Measurements from ENCODE around the gene SENP8.
A peak's percentile ranks its signal among the peaks of the same experiment; 100 is the strongest.

The SENP8 gene

GRCh38 chr15:72160696-72161245, 42.6 kb downstream of the SENP8 start:
- no peaks in the 10 kb centered on the region for H3K27me3 Mint-ChIP-seq (ENCODE audit: low read depth)

GRCh38 chr15:72161361-72162132, 43.3 kb downstream of the SENP8 start:
- Mint-ChIP-seq H3K4me3 (no peak overlapping the region), H3K36me3 (ENCODE audit: low read depth) (no peaks in the 10 kb centered on the region), H3K4me1 (peaks cover 6% of the 10 kb centered on the region), H3K9me3 (no peaks in the 10 kb centered on the region), H3K27me3 (ENCODE audit: low read depth) (no peaks in the 10 kb centered on the region), H3K27ac (peak overlapping the region in 1 of 3 experiments; percentile 8)
- no peak for TF ChIP-seq CTCF (IDR thresholded peaks at IDR 0.05; ENCODE audit: unreplicated experiment in 3 of 3)

More at GRCh38 chr15:72160696-72161245, 42.6 kb downstream of the SENP8 start:
- Mint-ChIP-seq H3K4me1 (peaks cover 7% of the 10 kb centered on the region), H3K36me3 (ENCODE audit: low read depth) (no peaks in the 10 kb centered on the region), H3K9me3 (no peaks in the 10 kb centered on the region), H3K4me3 (no peak overlapping the region), H3K27ac (no peak overlapping the region)
- TF ChIP-seq CTCF (IDR thresholded peaks at IDR 0.05; ENCODE audit: unreplicated experiment in 3 of 3) = no peak

GRCh38 chr15:72162569-72162968, 44.4 kb downstream of the SENP8 start:
- Mint-ChIP-seq H3K27me3 (ENCODE audit: low read depth) (no peaks in the 10 kb centered on the region), H3K4me1 (peaks cover 6% of the 10 kb centered on the region), H3K36me3 (ENCODE audit: low read depth) (no peaks in the 10 kb centered on the region), H3K4me3 (no peak overlapping the region), H3K9me3 (no peaks in the 10 kb centered on the region), H3K27ac (no peak overlapping the region)
- no peak for TF ChIP-seq CTCF (IDR thresholded peaks at IDR 0.05; ENCODE audit: unreplicated experiment in 3 of 3)

- Mint-ChIP-seq H3K9me3 (no peaks in the 10 kb centered on the region), H3K36me3 (ENCODE audit: low read depth) (no peaks in the 10 kb centered on the region), H3K4me1 (peaks cover 14% of the 10 kb centered on the region), H3K27me3 (ENCODE audit: low read depth) (peaks cover 5% of the 10 kb centered on the region), H3K27ac (peak overlapping the region in 1 of 3 experiments; percentile 52), H3K4me3 (no peak overlapping the region)
- TF ChIP-seq CTCF (IDR thresholded peaks at IDR 0.05; ENCODE audit: unreplicated experiment in 3 of 3) = no peak
Observed at GRCh38 chr15:72163719-72164118, 45.5 kb downstream of the SENP8 start.

- H3K27ac Mint-ChIP-seq = no peak overlapping the region
- no peak overlapping the region for H3K4me3 Mint-ChIP-seq
- TF ChIP-seq CTCF (IDR thresholded peaks at IDR 0.05; ENCODE audit: unreplicated experiment in 3 of 3) = no peak
- peaks cover 13% of the 10 kb centered on the region for H3K4me1 Mint-ChIP-seq
- no peaks in the 10 kb centered on the region for H3K36me3 Mint-ChIP-seq (ENCODE audit: low read depth)
- no peaks in the 10 kb centered on the region for H3K9me3 Mint-ChIP-seq
- H3K27me3 Mint-ChIP-seq (ENCODE audit: low read depth) = peaks cover 5% of the 10 kb centered on the region
Observed at GRCh38 chr15:72166716-72167417, 48.7 kb downstream of the SENP8 start.

Data from nephron (organoid).